IMR-90 (cell line): ENCODE measurements around the gene DNTT. TPM values are rescaled to one million over a fixed set of nuclear protein-coding genes. Genes with fewer than 3 reads are reported as not detected.

Experiments
- ATAC-seq: fragments of 200-7000 bp; cut with Tn5 transposase; 2 replicates; pipeline ENCODE4 v1.9.1; 2020; ENCODE audit warnings: low read depth, mild to moderate bottlenecking, moderate library complexity
- BruUV-seq: library from RNA; stranded (reverse); fragments of 400-500 nt; replicated peaks from 2 replicates; lab custom pipeline; 2021; lab: Mats Ljungman, UMichigan
- CTCF ChIA-PET: fragments of 300-600 bp; formaldehyde crosslinking; extraction: SDS; loops from one replicate; lab custom pipeline; 2021; ENCODE audit warnings: antibody characterized with exemption; lab: Yijun Ruan, JAX
- POLR2A ChIA-PET: fragments of 300-600 bp; sonication (Branson Sonifier 250); formaldehyde crosslinking; loops from one replicate; lab custom pipeline; 2022; ENCODE audit warnings: antibody characterized with exemption; ENCODE audit not compliant: unreplicated experiment; lab: Charles Lee
- DNase-seq: peaks from one replicate; pipeline ENCODE4 v3.0.0; 2013
- H2AFZ ChIP-seq: replicated peaks from 2 replicates; pipeline ENCODE3; 2013; ENCODE audit warnings: low read length, mild to moderate bottlenecking; ENCODE audit not compliant: poor library complexity
- H2AK5ac ChIP-seq: 2 replicates; pipeline ENCODE4 v1.6.1; 2013; ENCODE audit warnings: low read depth, low read length, inconsistent platforms
- H2AK9ac ChIP-seq: replicated peaks from 2 replicates; pipeline ENCODE3; 2013; ENCODE audit warnings: mild to moderate bottlenecking, low read depth, low read length, moderate library complexity; ENCODE audit not compliant: poor library complexity
- H2BK120ac ChIP-seq: 2 replicates; pipeline ENCODE4 v1.6.1; 2013; ENCODE audit warnings: low read depth, low read length, inconsistent platforms
- H2BK15ac ChIP-seq: 3 replicates; pipeline ENCODE4 v1.6.1; 2013; ENCODE audit warnings: low read depth, low read length, inconsistent platforms
- H2BK20ac ChIP-seq: 2 replicates; pipeline ENCODE4 v1.6.1; 2013; ENCODE audit warnings: low read depth, mild to moderate bottlenecking, inconsistent platforms, low read length, moderate library complexity
- H2BK5ac ChIP-seq: 2 replicates; pipeline ENCODE4 v1.6.1; 2013; ENCODE audit warnings: mild to moderate bottlenecking, low read depth, low read length, inconsistent platforms; ENCODE audit not compliant: poor library complexity, severe bottlenecking
- H3K14ac ChIP-seq: replicated peaks from 2 replicates; pipeline ENCODE4 v1.6.1; 2013; ENCODE audit warnings: low read depth, low read length, inconsistent platforms
- H3K18ac ChIP-seq: 2 replicates; pipeline ENCODE4 v1.6.1; 2013; ENCODE audit warnings: low read depth, low read length, control low read depth
- H3K23ac ChIP-seq: 2 replicates; pipeline ENCODE4 v1.6.1; 2013; ENCODE audit warnings: low read depth, low read length, inconsistent platforms
- H3K27ac ChIP-seq: 2 replicates; pipeline ENCODE4 v1.5.1; 2013; ENCODE audit warnings: mild to moderate bottlenecking, control low read depth, low read length; ENCODE audit not compliant: insufficient read depth
- H3K27me3 ChIP-seq: 2 replicates; pipeline ENCODE4 v1.6.1; 2013; ENCODE audit warnings: low read length; ENCODE audit not compliant: control insufficient read depth, insufficient read depth
- H3K36me3 ChIP-seq: 2 replicates; pipeline ENCODE4 v1.6.1; 2013; ENCODE audit warnings: low read length, mixed read lengths; ENCODE audit not compliant: control insufficient read depth, insufficient read depth
- H3K4ac ChIP-seq: 2 replicates; pipeline ENCODE4 v1.6.1; 2013; ENCODE audit warnings: low read depth, low read length, inconsistent platforms
- H3K4me1 ChIP-seq: 2 replicates; pipeline ENCODE4 v1.6.1; 2013; ENCODE audit warnings: low read length, mixed read lengths; ENCODE audit not compliant: control insufficient read depth, insufficient read depth
- H3K4me2 ChIP-seq: 2 replicates; pipeline ENCODE4 v1.6.1; 2013; ENCODE audit warnings: low read depth, mild to moderate bottlenecking, control low read depth, low read length, moderate library complexity
- H3K4me3 ChIP-seq: 2 replicates; pipeline ENCODE4 v1.5.1; 2013; ENCODE audit warnings: low read depth, mild to moderate bottlenecking, control low read depth, low read length, moderate library complexity; ENCODE audit not compliant: insufficient read depth
- H3K56ac ChIP-seq: 2 replicates; pipeline ENCODE4 v1.6.1; 2013; ENCODE audit warnings: low read length, inconsistent platforms; ENCODE audit not compliant: insufficient read depth; ENCODE audit errors: extremely low read depth
- H3K79me1 ChIP-seq, 2 experiments: 2 replicates each; pipeline ENCODE4 v1.6.1; 2013; ENCODE audit warnings: low read length in 2 of 2, inconsistent platforms in 1 of 2, low read depth in 1 of 2
- H3K9ac ChIP-seq: 2 replicates; pipeline ENCODE4 v1.6.1; 2013; ENCODE audit warnings: low read depth, low read length, control low read depth
- H3K9me1 ChIP-seq: 2 replicates; pipeline ENCODE4 v1.6.1; 2013; ENCODE audit warnings: low read length, inconsistent platforms; ENCODE audit not compliant: insufficient read depth
- H3K9me3 ChIP-seq: 2 replicates; pipeline ENCODE4 v1.6.1; 2013; ENCODE audit warnings: low read length; ENCODE audit not compliant: control insufficient read depth, insufficient read depth
- H4K20me1 ChIP-seq: 2 replicates; pipeline ENCODE4 v1.6.1; 2013; ENCODE audit warnings: low read length, inconsistent platforms; ENCODE audit not compliant: insufficient read depth
- H4K5ac ChIP-seq: 2 replicates; pipeline ENCODE4 v1.6.1; 2013; ENCODE audit warnings: mild to moderate bottlenecking, low read depth, low read length, control low read depth
- H4K8ac ChIP-seq, 2 experiments: 2 replicates each; pipeline ENCODE4 v1.6.1; 2013; ENCODE audit warnings: low read depth in 2 of 2, low read length in 2 of 2, control low read depth in 1 of 2, inconsistent platforms in 1 of 2
- H4K91ac ChIP-seq: 2 replicates; pipeline ENCODE4 v1.6.1; 2013; ENCODE audit warnings: low read depth, low read length, inconsistent platforms; ENCODE audit not compliant: insufficient read depth
- BHLHE40 ChIP-seq: fragments of 150-350 bp; IDR thresholded peaks from 2 replicates; pipeline ENCODE4 v1.6.1; 2016; ENCODE audit warnings: mild to moderate bottlenecking, low read depth, low read length
- CEBPB ChIP-seq: IDR thresholded peaks from 2 replicates; pipeline ENCODE4 v1.6.1; 2012; ENCODE audit warnings: low read depth, low read length, improper control_type of control experiment
- CHD1 ChIP-seq: IDR thresholded peaks from 2 replicates; pipeline ENCODE4 v1.6.1; 2012; ENCODE audit warnings: low read depth, low read length, improper control_type of control experiment
- ELK1 ChIP-seq: fragments of 150-350 bp; IDR thresholded peaks from 2 replicates; pipeline ENCODE4 v1.6.1; 2016; ENCODE audit warnings: low read depth, mild to moderate bottlenecking, low read length, moderate library complexity, borderline replicate concordance
- RAD21 ChIP-seq: IDR thresholded peaks from 2 replicates; pipeline ENCODE4 v1.6.1; 2012; ENCODE audit warnings: low read length, improper control_type of control experiment
- RCOR1 ChIP-seq: IDR thresholded peaks from 2 replicates; pipeline ENCODE4 v1.6.1; 2012; ENCODE audit warnings: mild to moderate bottlenecking, low read length, improper control_type of control experiment; ENCODE audit not compliant: insufficient replicate concordance
- RFX5 ChIP-seq: IDR thresholded peaks from 2 replicates; pipeline ENCODE4 v1.8.0; 2012; ENCODE audit warnings: low read depth, mild to moderate bottlenecking, low read length, moderate library complexity
- SMC3 ChIP-seq: fragments of 150-350 bp; IDR thresholded peaks from 2 replicates; pipeline ENCODE4 v1.6.1; 2016; ENCODE audit warnings: low read depth, mild to moderate bottlenecking, antibody characterized with exemption, low read length, moderate library complexity
- USF2 ChIP-seq: fragments of 150-350 bp; IDR thresholded peaks from 2 replicates; pipeline ENCODE4 v1.6.1; 2017; ENCODE audit warnings: mild to moderate bottlenecking, antibody characterized with exemption, low read length, low read depth
- WGBS, 2 experiments: methylation state at CpG; one replicate each; pipeline versions ENCODE4 v1.1.5 to v1.1.7; 2013; ENCODE audit warnings: missing lambda C conversion rate in 2 of 2; ENCODE audit not compliant: insufficient read length in 1 of 2; ENCODE audit errors: extremely low coverage in 2 of 2; 5-methylcytosine and 5-hydroxymethylcytosine counted together
- dilution Hi-C: fragments of 300-500 bp; cut with HindIII; formaldehyde crosslinking; loops from one replicate; pipeline ENCODE4 v1.14.3; 2018; ENCODE audit warnings: low sequenced_read_pairs; ENCODE audit not compliant: unreplicated experiment
- in situ Hi-C: fragments of 300-500 bp; cut with MboI; formaldehyde crosslinking; loops from 3 replicates; pipeline ENCODE4 v1.14.3; 2019; ENCODE audit warnings: low sequenced_read_pairs, inconsistent platforms, mixed read lengths
- intact Hi-C: fragments of 100-400 bp; cut with micrococcal nuclease; formaldehyde crosslinking; loops from 2 replicates; pipeline ENCODE4 v1.10.0; 2022
- polyA plus RNA-seq, 3 experiments: library from polyadenylated mRNA; depleted of rRNA; stranded (reverse); fragments of >200 nt; gene quantifications; 2 replicates each; pipeline ENCODE4 v1.2.3, GENCODE V29; 2012; ENCODE audit warnings: low replicate concordance in 1 of 3
- total RNA-seq: library from RNA; depleted of rRNA; stranded (reverse); fragments of >200 nt; gene quantifications from 2 replicates; pipeline ENCODE4 v1.2.3, GENCODE V29; 2012

DNTT gene
- total and polyA plus RNA-seq, 2 of the 4 experiments (the other 2 are of a cell fraction), result not detected

GRCh38 chr10:96371356-96371755 lies 67.1 kb downstream of the DNTT start:
- intact Hi-C loops, result loop anchor here (10.0 kb wide), 1 partner anchor 663 kb away; no protein-coding TSS in a partner anchor
- WGBS, 2 experiments, result 100% methylated on average over 1 of the region's 11 CpGs; no CpG with 5 or more reads in 1 of the 2 experiments
- BruUV-seq, result no TSS peak

More at GRCh38 chr10:96371356-96371755, 67.1 kb downstream of the DNTT start:
- H2AFZ ChIP-seq, result no peak overlapping the region
- no peak overlapping the region for H3K9ac ChIP-seq
- no peak for ATAC-seq
- H4K20me1 ChIP-seq, result no peaks in the 10 kb centered on the region
- H3K4me1 ChIP-seq, result no peaks in the 10 kb centered on the region
- peaks cover 3% of the 10 kb centered on the region; the same call in 1 of the 2 replicates for H3K9me1 ChIP-seq
- H3K4me3 ChIP-seq, result no peak overlapping the region
- H3K4me2 ChIP-seq, result no peak overlapping the region
- POLR2A ChIA-PET, result no interaction called here
- no peak overlapping the region for H2BK15ac ChIP-seq
- peaks cover 12% of the 10 kb centered on the region; the same call in 1 of the 2 replicates for H3K27me3 ChIP-seq
- H3K18ac ChIP-seq, result no peak overlapping the region
- TF ChIP-seq RFX5, result no peak
- TF ChIP-seq RCOR1, result no peak
- no peak for TF ChIP-seq USF2
- TF ChIP-seq SMC3, result no peak
- no peak for TF ChIP-seq CHD1
- no peak for TF ChIP-seq RAD21
- TF ChIP-seq CEBPB, result no peak
- no peak for TF ChIP-seq ELK1
- no peak for TF ChIP-seq BHLHE40
- no peaks in the 10 kb centered on the region for H3K36me3 ChIP-seq
- in situ Hi-C loops, result no loop called here
- no peak overlapping the region for H4K5ac ChIP-seq
- dilution Hi-C loops, result no loop called here
- CTCF ChIA-PET, result no interaction called here
- no peak overlapping the region for H3K4ac ChIP-seq
- no peak overlapping the region for H2BK5ac ChIP-seq
- DNase-seq, result no peak
- H4K8ac ChIP-seq, result no peak overlapping the region
- H3K56ac ChIP-seq, result no peak overlapping the region
- no peaks in the 10 kb centered on the region for H3K79me1 ChIP-seq
- no peak overlapping the region for H2BK20ac ChIP-seq
- H3K9me3 ChIP-seq, result no peaks in the 10 kb centered on the region
- no peak overlapping the region for H3K23ac ChIP-seq
- H4K91ac ChIP-seq, result no peak overlapping the region
- no peak overlapping the region for H3K27ac ChIP-seq
- no peak overlapping the region for H3K14ac ChIP-seq
- H2AK9ac ChIP-seq, result no peak overlapping the region
- H2BK120ac ChIP-seq, result no peak overlapping the region
- H2AK5ac ChIP-seq, result no peak overlapping the region
